Thyroid gland (tissue), 4 donors: ENCODE measurements around the gene IQCE.

Source experiments
- POLR2A ChIP-seq, 2 donors: fragments of 450-650 bp; IDR thresholded peaks; one replicate each; pipeline ENCODE4 v1.6.1; 2017; ENCODE audit warnings: antibody characterized with exemption in 2 of 2, mild to moderate bottlenecking in 2 of 2, moderate library complexity in 1 of 2
- TF ChIP-seq, protein P1 (sequence below), 6 experiments: fragments of 200-600 bp in 3 of 6; fragments of 450-650 bp in 3 of 6; sonication (generic) in 3 of 6; IDR thresholded peaks; one replicate each; pipeline ENCODE4 v1.5.1; 2016 to 2019; ENCODE audit warnings: antibody characterized with exemption in 6 of 6, mild to moderate bottlenecking in 2 of 6, inconsistent platforms in 1 of 6, moderate library complexity in 1 of 6

DNA sequence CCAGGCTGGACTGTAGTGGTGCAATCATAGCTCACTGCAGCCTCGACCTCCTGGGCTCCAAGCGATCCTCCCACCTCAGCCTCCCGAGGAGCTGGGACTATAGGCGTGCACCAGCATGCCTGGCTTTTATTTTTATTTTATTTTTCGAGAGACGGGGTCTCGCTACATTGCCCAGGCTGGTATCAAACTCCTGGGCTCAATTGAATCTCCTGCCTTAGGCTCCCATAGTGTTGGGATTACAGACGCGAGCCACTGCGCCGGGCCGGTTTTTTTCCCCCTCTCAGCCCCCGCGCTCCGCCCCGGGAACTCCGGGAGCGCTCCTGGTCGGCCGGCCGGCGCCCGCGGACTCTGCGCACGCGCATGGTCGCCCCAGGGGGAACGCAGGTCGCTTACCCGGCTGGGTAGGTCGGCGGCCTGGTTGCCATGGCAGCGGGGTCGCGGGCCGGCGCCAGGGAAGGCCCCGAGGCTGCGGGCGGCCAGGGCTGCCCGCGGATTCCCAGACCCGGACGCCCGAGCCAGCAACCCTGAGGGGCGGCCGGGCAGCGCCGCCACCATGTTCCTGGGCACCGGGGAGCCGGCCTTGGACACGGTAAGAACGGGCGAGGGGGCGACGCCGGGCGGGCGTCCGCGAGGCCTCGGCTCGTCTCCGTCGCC, at the start of gene IQCE:
- TF ChIP-seq, protein P1, sequence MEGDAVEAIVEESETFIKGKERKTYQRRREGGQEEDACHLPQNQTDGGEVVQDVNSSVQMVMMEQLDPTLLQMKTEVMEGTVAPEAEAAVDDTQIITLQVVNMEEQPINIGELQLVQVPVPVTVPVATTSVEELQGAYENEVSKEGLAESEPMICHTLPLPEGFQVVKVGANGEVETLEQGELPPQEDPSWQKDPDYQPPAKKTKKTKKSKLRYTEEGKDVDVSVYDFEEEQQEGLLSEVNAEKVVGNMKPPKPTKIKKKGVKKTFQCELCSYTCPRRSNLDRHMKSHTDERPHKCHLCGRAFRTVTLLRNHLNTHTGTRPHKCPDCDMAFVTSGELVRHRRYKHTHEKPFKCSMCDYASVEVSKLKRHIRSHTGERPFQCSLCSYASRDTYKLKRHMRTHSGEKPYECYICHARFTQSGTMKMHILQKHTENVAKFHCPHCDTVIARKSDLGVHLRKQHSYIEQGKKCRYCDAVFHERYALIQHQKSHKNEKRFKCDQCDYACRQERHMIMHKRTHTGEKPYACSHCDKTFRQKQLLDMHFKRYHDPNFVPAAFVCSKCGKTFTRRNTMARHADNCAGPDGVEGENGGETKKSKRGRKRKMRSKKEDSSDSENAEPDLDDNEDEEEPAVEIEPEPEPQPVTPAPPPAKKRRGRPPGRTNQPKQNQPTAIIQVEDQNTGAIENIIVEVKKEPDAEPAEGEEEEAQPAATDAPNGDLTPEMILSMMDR (IDR thresholded peaks at IDR 0.05), result peak in 1 of 6 experiments; percentile 41
- peak in 1 of 2 donors; percentile 62 for TF ChIP-seq POLR2A (IDR thresholded peaks at IDR 0.05)
